ENCODE results near the gene SLIT3.

SLIT3 gene

GRCh38 chr5:169104937-169105494 is 195.9 kb downstream of the SLIT3 start:
- DNase-seq (ENCODE audit: low read depth in 2 of 2): no peak

- no peak for DNase-seq (ENCODE audit: low read depth in 2 of 2)
Measured at GRCh38 chr5:169103586-169104181, 197.3 kb downstream of the SLIT3 start.

- DNase-seq (ENCODE audit: low read depth in 2 of 2): no peak
Measured at GRCh38 chr5:169101966-169102365, 199.0 kb downstream of the SLIT3 start.

GRCh38 chr5:169100735-169101075 is 200.2 kb downstream of the SLIT3 start:
- no peak for DNase-seq (ENCODE audit: low read depth in 2 of 2)

GRCh38 chr5:169099801-169100734 is 200.9 kb downstream of the SLIT3 start:
- DNase-seq (ENCODE audit: low read depth in 2 of 2): no peak

- no peak for DNase-seq (ENCODE audit: low read depth in 2 of 2)
Measured at GRCh38 chr5:169098331-169099121, 202.4 kb downstream of the SLIT3 start.

- no peak for DNase-seq (ENCODE audit: low read depth in 2 of 2)
Measured at GRCh38 chr5:169097374-169098326, 203.3 kb downstream of the SLIT3 start.

- no peak for DNase-seq (ENCODE audit: low read depth in 2 of 2)
Measured at GRCh38 chr5:169095976-169096375, 205.0 kb downstream of the SLIT3 start.

- DNase-seq (ENCODE audit: low read depth in 2 of 2): no peak
Measured at GRCh38 chr5:169095410-169095960, 205.5 kb downstream of the SLIT3 start.

- no peak for DNase-seq (ENCODE audit: low read depth in 2 of 2)
Measured at GRCh38 chr5:169094586-169095409, 206.1 kb downstream of the SLIT3 start.

GRCh38 chr5:169091396-169091980 is 209.5 kb downstream of the SLIT3 start:
- no peak for DNase-seq (ENCODE audit: low read depth in 2 of 2)

- DNase-seq (ENCODE audit: low read depth in 2 of 2): no peak
Measured at GRCh38 chr5:169089343-169089742, 211.6 kb downstream of the SLIT3 start.

- no peak for DNase-seq (ENCODE audit: low read depth in 2 of 2)
Measured at GRCh38 chr5:169088028-169088725, 212.8 kb downstream of the SLIT3 start.

- no peak for DNase-seq (ENCODE audit: low read depth in 2 of 2)
Measured at GRCh38 chr5:169085636-169086035, 215.3 kb downstream of the SLIT3 start.

- DNase-seq (ENCODE audit: low read depth in 2 of 2): no peak
Measured at GRCh38 chr5:169085212-169085611, 215.7 kb downstream of the SLIT3 start.

GRCh38 chr5:169084775-169085174 is 216.2 kb downstream of the SLIT3 start:
- DNase-seq (ENCODE audit: low read depth in 2 of 2): no peak

- no peak for DNase-seq (ENCODE audit: low read depth in 2 of 2)
Measured at GRCh38 chr5:169083394-169084018, 217.4 kb downstream of the SLIT3 start.

GRCh38 chr5:169081000-169081724 is 219.8 kb downstream of the SLIT3 start:
- no peak for DNase-seq (ENCODE audit: low read depth in 2 of 2)

All from stimulated activated CD4-positive, alpha-beta T cell treated with anti-CD3 and anti-CD28 coated beads, Interleukin-12 subunit alpha, Interleukin-12 subunit beta, amount 100 ng/mL, for 24 hours (primary cell).